WTC11 (cell line): ENCODE results near the gene BMPR1B.

ENCODE experiments used
- CREB1 ChIP-seq: sonication (generic); formaldehyde crosslinking; IDR thresholded peaks from 2 replicates; pipeline ENCODE4 v1.8.0; 2023; ENCODE audit warnings: mild to moderate bottlenecking, missing genetic modification reagents
- CTCF ChIP-seq: fragments of 200-600 bp; IDR thresholded peaks from 2 replicates; pipeline ENCODE4 v1.8.0; 2022; ENCODE audit warnings: antibody characterized with exemption
- ESRRA ChIP-seq: sonication (generic); formaldehyde crosslinking; IDR thresholded peaks from 2 replicates; pipeline ENCODE4 v1.8.1; 2022; ENCODE audit warnings: mild to moderate bottlenecking, missing genetic modification reagents, borderline replicate concordance
- FOXJ3 ChIP-seq: sonication (generic); formaldehyde crosslinking; IDR thresholded peaks from 2 replicates; pipeline ENCODE4 v1.9.0; 2021; ENCODE audit warnings: missing genetic modification reagents, mild to moderate bottlenecking, borderline replicate concordance
- NFYB ChIP-seq: sonication (generic); formaldehyde crosslinking; conservative IDR thresholded peaks from 2 replicates; pipeline ENCODE4 v1.8.0; 2022; ENCODE audit warnings: low read depth, missing genetic modification reagents
- NR1H2 ChIP-seq: sonication (generic); formaldehyde crosslinking; IDR thresholded peaks from 2 replicates; pipeline ENCODE4 v1.9.0; 2021; ENCODE audit warnings: mild to moderate bottlenecking, moderate library complexity, missing genetic modification reagents
- TP53 ChIP-seq: sonication (generic); formaldehyde crosslinking; IDR thresholded peaks from 2 replicates; pipeline ENCODE4 v1.8.1; 2023; ENCODE audit warnings: mild to moderate bottlenecking, missing genetic modification reagents
- TF ChIP-seq, protein P1 (sequence below): sonication (generic); formaldehyde crosslinking; IDR thresholded peaks from 2 replicates; pipeline ENCODE4 v1.8.0; 2023; ENCODE audit warnings: mild to moderate bottlenecking, missing genetic modification reagents
- TF ChIP-seq, protein P2 (sequence below): sonication (generic); formaldehyde crosslinking; IDR thresholded peaks from 2 replicates; pipeline ENCODE4 v1.8.1; 2022; ENCODE audit warnings: low read depth, missing genetic modification reagents, borderline replicate concordance
- TF ChIP-seq, protein P3 (sequence below): sonication (generic); formaldehyde crosslinking; IDR thresholded peaks from 2 replicates; pipeline ENCODE4 v1.8.1; 2023; ENCODE audit warnings: mild to moderate bottlenecking, missing genetic modification reagents
- TF ChIP-seq, protein P4 (sequence below): fragments of 250-450 bp; sonication (Bioruptor Pico); IDR thresholded peaks from 2 replicates; pipeline ENCODE4 v1.9.0; 2021; ENCODE audit warnings: moderate library complexity, mild to moderate bottlenecking, inconsistent platforms, borderline replicate concordance
- TF ChIP-seq, protein P5 (sequence below): sonication (generic); formaldehyde crosslinking; IDR thresholded peaks from 2 replicates; pipeline ENCODE4 v1.8.0; 2022; ENCODE audit warnings: mild to moderate bottlenecking, missing genetic modification reagents
- TF ChIP-seq, protein P6 (sequence below): sonication (generic); formaldehyde crosslinking; IDR thresholded peaks from 2 replicates; pipeline ENCODE4 v1.8.0; 2022; ENCODE audit warnings: mild to moderate bottlenecking, missing genetic modification reagents

GRCh38 chr4:95073646-95074045 is 315.9 kb downstream of the BMPR1B start:
- no peak for TF ChIP-seq CTCF
- no peak for TF ChIP-seq ESRRA
- TF ChIP-seq, protein P1, sequence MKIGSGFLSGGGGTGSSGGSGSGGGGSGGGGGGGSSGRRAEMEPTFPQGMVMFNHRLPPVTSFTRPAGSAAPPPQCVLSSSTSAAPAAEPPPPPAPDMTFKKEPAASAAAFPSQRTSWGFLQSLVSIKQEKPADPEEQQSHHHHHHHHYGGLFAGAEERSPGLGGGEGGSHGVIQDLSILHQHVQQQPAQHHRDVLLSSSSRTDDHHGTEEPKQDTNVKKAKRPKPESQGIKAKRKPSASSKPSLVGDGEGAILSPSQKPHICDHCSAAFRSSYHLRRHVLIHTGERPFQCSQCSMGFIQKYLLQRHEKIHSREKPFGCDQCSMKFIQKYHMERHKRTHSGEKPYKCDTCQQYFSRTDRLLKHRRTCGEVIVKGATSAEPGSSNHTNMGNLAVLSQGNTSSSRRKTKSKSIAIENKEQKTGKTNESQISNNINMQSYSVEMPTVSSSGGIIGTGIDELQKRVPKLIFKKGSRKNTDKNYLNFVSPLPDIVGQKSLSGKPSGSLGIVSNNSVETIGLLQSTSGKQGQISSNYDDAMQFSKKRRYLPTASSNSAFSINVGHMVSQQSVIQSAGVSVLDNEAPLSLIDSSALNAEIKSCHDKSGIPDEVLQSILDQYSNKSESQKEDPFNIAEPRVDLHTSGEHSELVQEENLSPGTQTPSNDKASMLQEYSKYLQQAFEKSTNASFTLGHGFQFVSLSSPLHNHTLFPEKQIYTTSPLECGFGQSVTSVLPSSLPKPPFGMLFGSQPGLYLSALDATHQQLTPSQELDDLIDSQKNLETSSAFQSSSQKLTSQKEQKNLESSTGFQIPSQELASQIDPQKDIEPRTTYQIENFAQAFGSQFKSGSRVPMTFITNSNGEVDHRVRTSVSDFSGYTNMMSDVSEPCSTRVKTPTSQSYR (CRISPR knock-in tag): no peak
- no peak for TF ChIP-seq CREB1 (CRISPR knock-in tag)
- TF ChIP-seq, protein P2, sequence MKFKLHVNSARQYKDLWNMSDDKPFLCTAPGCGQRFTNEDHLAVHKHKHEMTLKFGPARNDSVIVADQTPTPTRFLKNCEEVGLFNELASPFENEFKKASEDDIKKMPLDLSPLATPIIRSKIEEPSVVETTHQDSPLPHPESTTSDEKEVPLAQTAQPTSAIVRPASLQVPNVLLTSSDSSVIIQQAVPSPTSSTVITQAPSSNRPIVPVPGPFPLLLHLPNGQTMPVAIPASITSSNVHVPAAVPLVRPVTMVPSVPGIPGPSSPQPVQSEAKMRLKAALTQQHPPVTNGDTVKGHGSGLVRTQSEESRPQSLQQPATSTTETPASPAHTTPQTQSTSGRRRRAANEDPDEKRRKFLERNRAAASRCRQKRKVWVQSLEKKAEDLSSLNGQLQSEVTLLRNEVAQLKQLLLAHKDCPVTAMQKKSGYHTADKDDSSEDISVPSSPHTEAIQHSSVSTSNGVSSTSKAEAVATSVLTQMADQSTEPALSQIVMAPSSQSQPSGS (CRISPR knock-in tag): no peak
- TF ChIP-seq, protein P3, sequence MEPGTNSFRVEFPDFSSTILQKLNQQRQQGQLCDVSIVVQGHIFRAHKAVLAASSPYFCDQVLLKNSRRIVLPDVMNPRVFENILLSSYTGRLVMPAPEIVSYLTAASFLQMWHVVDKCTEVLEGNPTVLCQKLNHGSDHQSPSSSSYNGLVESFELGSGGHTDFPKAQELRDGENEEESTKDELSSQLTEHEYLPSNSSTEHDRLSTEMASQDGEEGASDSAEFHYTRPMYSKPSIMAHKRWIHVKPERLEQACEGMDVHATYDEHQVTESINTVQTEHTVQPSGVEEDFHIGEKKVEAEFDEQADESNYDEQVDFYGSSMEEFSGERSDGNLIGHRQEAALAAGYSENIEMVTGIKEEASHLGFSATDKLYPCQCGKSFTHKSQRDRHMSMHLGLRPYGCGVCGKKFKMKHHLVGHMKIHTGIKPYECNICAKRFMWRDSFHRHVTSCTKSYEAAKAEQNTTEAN (CRISPR knock-in tag): no peak
- TF ChIP-seq, protein P4, sequence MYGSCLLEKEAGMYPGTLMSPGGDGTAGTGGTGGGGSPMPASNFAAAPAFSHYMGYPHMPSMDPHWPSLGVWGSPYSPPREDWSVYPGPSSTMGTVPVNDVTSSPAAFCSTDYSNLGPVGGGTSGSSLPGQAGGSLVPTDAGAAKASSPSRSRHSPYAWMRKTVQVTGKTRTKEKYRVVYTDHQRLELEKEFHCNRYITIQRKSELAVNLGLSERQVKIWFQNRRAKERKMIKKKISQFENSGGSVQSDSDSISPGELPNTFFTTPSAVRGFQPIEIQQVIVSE (CRISPR knock-in tag): no peak
- no peak for TF ChIP-seq FOXJ3 (CRISPR knock-in tag)
- no peak for TF ChIP-seq NFYB
- TF ChIP-seq, protein P5, sequence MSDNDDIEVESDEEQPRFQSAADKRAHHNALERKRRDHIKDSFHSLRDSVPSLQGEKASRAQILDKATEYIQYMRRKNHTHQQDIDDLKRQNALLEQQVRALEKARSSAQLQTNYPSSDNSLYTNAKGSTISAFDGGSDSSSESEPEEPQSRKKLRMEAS (CRISPR knock-in tag): no peak
- no peak for TF ChIP-seq TP53 (CRISPR knock-in tag)
- TF ChIP-seq NR1H2 (CRISPR knock-in tag): no peak
- TF ChIP-seq, protein P6, sequence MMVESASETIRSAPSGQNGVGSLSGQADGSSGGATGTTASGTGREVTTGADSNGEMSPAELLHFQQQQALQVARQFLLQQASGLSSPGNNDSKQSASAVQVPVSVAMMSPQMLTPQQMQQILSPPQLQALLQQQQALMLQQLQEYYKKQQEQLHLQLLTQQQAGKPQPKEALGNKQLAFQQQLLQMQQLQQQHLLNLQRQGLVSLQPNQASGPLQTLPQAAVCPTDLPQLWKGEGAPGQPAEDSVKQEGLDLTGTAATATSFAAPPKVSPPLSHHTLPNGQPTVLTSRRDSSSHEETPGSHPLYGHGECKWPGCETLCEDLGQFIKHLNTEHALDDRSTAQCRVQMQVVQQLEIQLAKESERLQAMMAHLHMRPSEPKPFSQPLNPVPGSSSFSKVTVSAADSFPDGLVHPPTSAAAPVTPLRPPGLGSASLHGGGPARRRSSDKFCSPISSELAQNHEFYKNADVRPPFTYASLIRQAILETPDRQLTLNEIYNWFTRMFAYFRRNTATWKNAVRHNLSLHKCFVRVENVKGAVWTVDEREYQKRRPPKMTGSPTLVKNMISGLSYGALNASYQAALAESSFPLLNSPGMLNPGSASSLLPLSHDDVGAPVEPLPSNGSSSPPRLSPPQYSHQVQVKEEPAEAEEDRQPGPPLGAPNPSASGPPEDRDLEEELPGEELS: no peak
